ENCODE measurements around the gene KMO.

The KMO gene

GRCh38 chr1:241542199-241542907 lies 10.2 kb downstream of the KMO start:
- no peaks in the 10 kb centered on the region for H3K4me1 ChIP-seq (ENCODE audit: control insufficient read depth, insufficient read depth, low read length)
- no peak overlapping the region for H3K9ac ChIP-seq (ENCODE audit: low read length)
- no peaks in the 10 kb centered on the region for H3K36me3 ChIP-seq (ENCODE audit: control insufficient read depth, insufficient read depth, low read length)
- no peak overlapping the region for H3K4me3 ChIP-seq (ENCODE audit: low read depth, low read length)
- H3K9me3 ChIP-seq (ENCODE audit: control insufficient read depth, insufficient read depth, low read depth, low read length) = no peaks in the 10 kb centered on the region
- no peaks in the 10 kb centered on the region for H3K27me3 ChIP-seq (ENCODE audit: control insufficient read depth, insufficient read depth, low read length)
- no peak overlapping the region for H3K27ac ChIP-seq (ENCODE audit: low read depth, low read length)

DNA sequence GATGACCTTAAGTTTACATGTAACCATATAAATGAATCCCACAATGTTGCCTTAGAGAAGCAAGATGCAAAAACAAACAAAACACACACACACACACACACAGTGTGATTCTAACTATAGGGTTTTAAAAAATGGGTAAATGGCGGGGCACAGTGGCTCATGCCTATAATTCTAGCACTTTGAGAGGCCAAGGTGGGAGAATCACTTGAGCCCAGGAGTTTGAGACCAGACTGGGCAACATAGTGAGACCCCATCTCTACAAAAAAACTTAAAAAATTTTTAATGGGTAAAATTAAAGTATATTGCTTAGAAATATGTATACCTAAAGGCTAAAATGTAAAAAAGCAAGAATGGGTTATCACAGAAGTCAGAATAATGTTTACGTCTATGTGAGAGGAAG lies 15.8 kb downstream of the KMO start:
- H3K9ac ChIP-seq (ENCODE audit: low read length) = no peak overlapping the region
- H3K4me3 ChIP-seq (ENCODE audit: low read depth, low read length) = no peak overlapping the region
- H3K27me3 ChIP-seq (ENCODE audit: control insufficient read depth, insufficient read depth, low read length) = no peaks in the 10 kb centered on the region
- H3K36me3 ChIP-seq (ENCODE audit: control insufficient read depth, insufficient read depth, low read length) = no peaks in the 10 kb centered on the region
- H3K9me3 ChIP-seq (ENCODE audit: control insufficient read depth, insufficient read depth, low read depth, low read length) = no peaks in the 10 kb centered on the region
- no peak overlapping the region for H3K27ac ChIP-seq (ENCODE audit: low read depth, low read length)
- no peaks in the 10 kb centered on the region for H3K4me1 ChIP-seq (ENCODE audit: control insufficient read depth, insufficient read depth, low read length)

DNA sequence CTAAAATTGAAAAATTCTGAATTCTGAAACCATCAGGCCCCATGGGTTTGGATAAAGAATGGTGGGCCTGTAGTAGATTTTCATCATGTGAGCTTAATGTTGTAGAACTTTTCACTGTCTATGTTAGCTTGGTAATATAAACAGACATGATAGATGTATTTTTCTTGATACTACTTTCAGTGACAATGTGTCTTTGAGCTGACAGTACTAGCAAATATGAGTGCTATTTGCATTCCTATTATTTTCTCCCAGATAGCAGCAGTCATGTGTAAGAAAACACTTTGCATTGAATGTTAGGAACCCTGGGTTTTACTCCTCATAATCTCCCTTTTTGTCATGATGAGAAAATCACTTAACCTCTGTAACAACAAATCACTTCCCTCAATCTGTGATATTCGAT lies 18.1 kb downstream of the KMO start:
- no peaks in the 10 kb centered on the region for H3K4me1 ChIP-seq (ENCODE audit: control insufficient read depth, insufficient read depth, low read length)

DNA sequence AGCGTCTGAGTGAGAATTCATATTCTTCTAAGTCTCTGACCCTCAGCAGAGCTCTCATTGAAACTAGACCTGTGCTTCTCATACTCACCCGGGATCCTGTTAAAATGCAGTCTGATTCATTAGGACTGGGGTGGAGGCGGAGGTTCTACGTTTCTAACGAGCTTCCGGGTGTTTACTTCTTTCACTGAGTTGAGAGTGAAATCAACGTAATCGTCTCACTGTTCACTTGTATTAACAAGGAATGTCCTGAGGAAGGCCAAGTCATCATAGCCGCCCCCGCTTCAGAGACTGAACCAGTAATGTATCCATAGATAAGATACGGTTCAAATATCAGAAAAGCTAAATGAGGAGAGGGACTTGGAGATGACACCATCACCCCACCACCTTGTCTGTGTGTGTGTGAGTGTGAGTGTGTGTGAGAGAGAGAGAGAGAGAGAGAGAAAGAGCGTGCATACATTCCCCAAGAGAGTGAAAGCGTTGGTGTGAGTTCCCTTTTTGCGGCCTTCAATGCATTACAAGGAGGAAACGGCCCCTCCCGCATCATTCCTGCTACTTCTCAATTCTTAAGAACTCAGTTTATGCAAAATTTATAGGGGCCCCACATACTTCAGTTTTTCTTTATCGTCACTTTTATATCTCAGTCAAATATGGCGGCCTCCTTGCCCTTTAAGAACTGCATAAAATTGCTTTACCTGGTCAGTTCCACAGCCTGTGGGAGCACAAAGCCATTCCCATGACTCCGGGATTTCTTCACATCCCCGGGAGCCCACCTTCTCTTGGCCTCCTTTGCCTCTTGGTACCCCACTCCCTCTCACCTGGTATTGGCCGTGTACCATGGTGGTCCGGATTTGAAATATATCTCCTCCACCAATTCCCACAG lies 19.8 kb downstream of the KMO start:
- no peak overlapping the region for H3K27ac ChIP-seq (ENCODE audit: low read depth, low read length)
- no peaks in the 10 kb centered on the region for H3K4me1 ChIP-seq (ENCODE audit: control insufficient read depth, insufficient read depth, low read length)
- H3K4me3 ChIP-seq (ENCODE audit: low read depth, low read length) = no peak overlapping the region
- H3K27me3 ChIP-seq (ENCODE audit: control insufficient read depth, insufficient read depth, low read length) = no peaks in the 10 kb centered on the region
- H3K36me3 ChIP-seq (ENCODE audit: control insufficient read depth, insufficient read depth, low read length) = no peaks in the 10 kb centered on the region
- H3K9ac ChIP-seq (ENCODE audit: low read length) = no peak overlapping the region
- H3K9me3 ChIP-seq (ENCODE audit: control insufficient read depth, insufficient read depth, low read depth, low read length) = no peaks in the 10 kb centered on the region

More for the DNA sequence above, 18.1 kb downstream of the KMO start:
- Histone ChIP-seq H3K9ac (ENCODE audit: low read length) (no peak overlapping the region), H3K36me3 (ENCODE audit: control insufficient read depth, insufficient read depth, low read length) (no peaks in the 10 kb centered on the region), H3K27me3 (ENCODE audit: control insufficient read depth, insufficient read depth, low read length) (no peaks in the 10 kb centered on the region), H3K4me3 (ENCODE audit: low read depth, low read length) (no peak overlapping the region), H3K9me3 (ENCODE audit: control insufficient read depth, insufficient read depth, low read depth, low read length) (no peaks in the 10 kb centered on the region), H3K27ac (ENCODE audit: low read depth, low read length) (no peak overlapping the region)

DNA sequence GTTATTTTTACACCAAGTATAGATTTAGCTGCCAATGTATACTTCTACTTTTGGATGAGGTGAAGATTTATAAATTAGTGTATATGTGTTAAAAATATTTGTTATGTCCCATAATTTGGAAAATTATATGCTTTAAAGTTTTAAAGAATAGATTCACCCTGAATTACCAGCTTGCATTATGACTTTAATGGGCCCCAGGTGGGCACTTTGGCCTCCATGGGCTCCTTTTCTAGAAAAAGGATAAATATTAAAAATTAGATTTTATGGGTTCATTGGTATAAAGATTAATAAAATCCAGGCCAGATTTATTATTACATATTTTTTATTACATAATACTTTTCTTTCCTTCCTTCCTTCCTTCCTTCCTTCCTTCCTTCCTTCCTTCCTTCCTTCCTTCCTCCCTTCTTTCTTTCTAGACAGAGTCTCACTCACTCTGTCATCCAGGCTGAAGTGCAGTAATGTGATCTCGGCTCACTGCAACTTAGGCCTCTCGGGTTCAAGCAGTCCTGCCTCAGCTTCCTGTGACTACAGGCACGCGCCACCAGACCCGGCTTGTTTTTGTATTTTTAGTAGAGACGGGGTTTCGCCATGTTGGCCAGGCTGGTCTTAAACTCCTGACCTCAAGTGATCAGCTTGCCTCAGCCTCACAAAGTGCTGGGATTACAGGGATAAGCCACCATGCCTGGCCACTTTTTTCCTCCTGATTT lies 21.9 kb downstream of the KMO start:
- no peaks in the 10 kb centered on the region for H3K9me3 ChIP-seq (ENCODE audit: control insufficient read depth, insufficient read depth, low read depth, low read length)

DNA sequence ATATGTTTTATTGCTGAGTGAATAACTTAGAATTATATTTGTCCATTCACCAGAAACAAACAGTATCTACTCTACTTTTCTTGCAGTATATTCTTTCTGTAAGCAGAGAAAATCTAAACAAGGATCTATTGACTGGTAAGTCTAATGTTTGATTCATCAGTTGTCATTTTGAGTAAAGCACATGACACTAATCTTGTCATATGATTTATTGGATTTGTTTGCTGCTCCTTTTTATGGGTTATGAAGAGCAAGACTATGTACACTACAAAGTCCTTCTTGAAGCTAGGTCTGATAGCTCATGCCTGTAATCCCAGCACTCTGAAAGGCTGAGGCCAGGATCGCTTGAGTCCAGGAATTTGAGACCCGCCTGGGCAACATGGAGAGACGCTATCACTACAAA lies 23.3 kb downstream of the KMO start:
- no peaks in the 10 kb centered on the region for H3K9me3 ChIP-seq (ENCODE audit: control insufficient read depth, insufficient read depth, low read depth, low read length)
- H3K9ac ChIP-seq (ENCODE audit: low read length) = no peak overlapping the region
- no peaks in the 10 kb centered on the region for H3K27me3 ChIP-seq (ENCODE audit: control insufficient read depth, insufficient read depth, low read length)
- no peak overlapping the region for H3K4me3 ChIP-seq (ENCODE audit: low read depth, low read length)
- no peaks in the 10 kb centered on the region for H3K4me1 ChIP-seq (ENCODE audit: control insufficient read depth, insufficient read depth, low read length)
- H3K36me3 ChIP-seq (ENCODE audit: control insufficient read depth, insufficient read depth, low read length) = no peaks in the 10 kb centered on the region
- H3K27ac ChIP-seq (ENCODE audit: low read depth, low read length) = no peak overlapping the region

More for the DNA sequence above, 21.9 kb downstream of the KMO start:
- no peaks in the 10 kb centered on the region for H3K36me3 ChIP-seq (ENCODE audit: control insufficient read depth, insufficient read depth, low read length)
- H3K27ac ChIP-seq (ENCODE audit: low read depth, low read length) = no peak overlapping the region
- H3K4me1 ChIP-seq (ENCODE audit: control insufficient read depth, insufficient read depth, low read length) = no peaks in the 10 kb centered on the region
- no peak overlapping the region for H3K9ac ChIP-seq (ENCODE audit: low read length)
- H3K27me3 ChIP-seq (ENCODE audit: control insufficient read depth, insufficient read depth, low read length) = no peaks in the 10 kb centered on the region
- no peak overlapping the region for H3K4me3 ChIP-seq (ENCODE audit: low read depth, low read length)

DNA sequence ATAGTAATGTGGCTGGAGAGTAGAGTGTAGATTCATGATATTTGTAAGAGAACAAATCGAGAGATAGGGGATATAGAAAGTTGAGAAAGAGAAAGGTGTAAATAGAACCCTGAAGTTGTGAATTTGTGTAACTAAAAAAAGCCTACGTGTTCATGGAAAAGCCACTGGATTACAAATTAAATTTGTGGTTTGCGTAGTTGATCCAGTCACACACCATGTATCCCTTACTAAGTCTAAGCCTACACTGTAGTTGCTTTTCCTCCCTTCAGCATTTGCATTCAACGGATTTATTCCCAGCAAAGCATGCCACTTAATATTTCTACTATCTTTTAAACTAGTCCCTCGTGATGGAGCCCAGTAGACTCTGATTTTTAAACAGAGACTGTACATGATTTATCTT lies 24.9 kb downstream of the KMO start:
- no peak overlapping the region for H3K9ac ChIP-seq (ENCODE audit: low read length)
- H3K36me3 ChIP-seq (ENCODE audit: control insufficient read depth, insufficient read depth, low read length) = no peaks in the 10 kb centered on the region
- no peaks in the 10 kb centered on the region for H3K27me3 ChIP-seq (ENCODE audit: control insufficient read depth, insufficient read depth, low read length)
- no peak overlapping the region for H3K27ac ChIP-seq (ENCODE audit: low read depth, low read length)
- H3K4me1 ChIP-seq (ENCODE audit: control insufficient read depth, insufficient read depth, low read length) = no peaks in the 10 kb centered on the region
- no peaks in the 10 kb centered on the region for H3K9me3 ChIP-seq (ENCODE audit: control insufficient read depth, insufficient read depth, low read depth, low read length)
- no peak overlapping the region for H3K4me3 ChIP-seq (ENCODE audit: low read depth, low read length)

DNA sequence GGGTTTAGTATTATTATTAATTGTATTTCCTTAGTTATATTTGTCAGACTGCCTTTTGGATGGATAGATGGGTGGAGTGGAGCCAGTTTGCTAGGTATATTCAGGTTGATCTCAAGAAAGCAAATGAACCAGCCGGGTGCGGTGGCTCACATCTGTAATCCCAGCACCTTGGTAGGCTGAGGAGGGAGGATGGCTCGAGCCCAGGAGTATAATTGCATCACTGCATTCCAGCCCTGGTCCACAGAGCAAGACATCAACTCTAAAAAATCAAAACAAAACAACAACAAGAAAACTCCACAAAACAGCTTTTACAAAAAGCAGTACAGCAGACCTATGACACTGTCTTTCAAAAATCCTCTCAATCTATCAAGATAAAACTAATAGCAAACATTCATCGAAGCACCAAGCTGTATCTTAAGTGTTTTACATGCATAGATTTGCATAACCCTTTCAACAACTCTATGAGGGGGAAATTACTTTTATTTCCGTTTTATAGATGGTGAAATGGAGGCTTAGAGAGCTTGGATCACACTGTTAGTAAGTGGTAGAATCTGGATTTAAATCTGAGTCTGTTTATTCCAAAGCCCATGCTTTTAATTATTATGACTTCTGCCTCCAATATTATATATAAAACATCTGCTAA lies 25.5 kb downstream of the KMO start:
- Histone ChIP-seq H3K27me3 (ENCODE audit: control insufficient read depth, insufficient read depth, low read length) (no peaks in the 10 kb centered on the region), H3K4me1 (ENCODE audit: control insufficient read depth, insufficient read depth, low read length) (no peaks in the 10 kb centered on the region), H3K9ac (ENCODE audit: low read length) (no peak overlapping the region), H3K4me3 (ENCODE audit: low read depth, low read length) (no peak overlapping the region), H3K36me3 (ENCODE audit: control insufficient read depth, insufficient read depth, low read length) (no peaks in the 10 kb centered on the region), H3K27ac (ENCODE audit: low read depth, low read length) (no peak overlapping the region), H3K9me3 (ENCODE audit: control insufficient read depth, insufficient read depth, low read depth, low read length) (no peaks in the 10 kb centered on the region)

- no peaks in the 10 kb centered on the region for H3K4me1 ChIP-seq (ENCODE audit: control insufficient read depth, insufficient read depth, low read length)
- H3K36me3 ChIP-seq (ENCODE audit: control insufficient read depth, insufficient read depth, low read length) = no peaks in the 10 kb centered on the region
- H3K27ac ChIP-seq (ENCODE audit: low read depth, low read length) = no peak overlapping the region
- no peaks in the 10 kb centered on the region for H3K9me3 ChIP-seq (ENCODE audit: control insufficient read depth, insufficient read depth, low read depth, low read length)
- no peaks in the 10 kb centered on the region for H3K27me3 ChIP-seq (ENCODE audit: control insufficient read depth, insufficient read depth, low read length)
- H3K9ac ChIP-seq (ENCODE audit: low read length) = no peak overlapping the region
- H3K4me3 ChIP-seq (ENCODE audit: low read depth, low read length) = no peak overlapping the region
These were observed 28.1 kb downstream of the KMO start for GRCh38 chr1:241560146-241560848.

DNA sequence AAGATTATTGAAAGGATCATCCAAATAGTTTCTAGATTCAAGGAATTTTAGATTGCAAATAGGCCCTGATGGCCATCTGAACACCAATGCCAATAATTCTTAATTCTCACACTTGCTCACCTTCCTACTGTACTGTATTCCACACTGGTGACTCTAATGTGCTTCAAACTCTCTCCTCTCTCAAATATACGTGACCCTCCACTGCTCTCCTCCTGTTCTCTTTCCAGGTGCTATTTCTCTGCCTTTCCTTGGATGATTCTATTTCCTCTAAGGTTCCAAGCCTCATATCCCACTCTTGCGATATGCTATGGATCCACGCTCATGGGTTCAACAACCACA lies 28.6 kb downstream of the KMO start:
- Histone ChIP-seq H3K27me3 (ENCODE audit: control insufficient read depth, insufficient read depth, low read length) (no peaks in the 10 kb centered on the region), H3K36me3 (ENCODE audit: control insufficient read depth, insufficient read depth, low read length) (no peaks in the 10 kb centered on the region), H3K27ac (ENCODE audit: low read depth, low read length) (no peak overlapping the region), H3K4me3 (ENCODE audit: low read depth, low read length) (no peak overlapping the region), H3K4me1 (ENCODE audit: control insufficient read depth, insufficient read depth, low read length) (no peaks in the 10 kb centered on the region), H3K9ac (ENCODE audit: low read length) (no peak overlapping the region), H3K9me3 (ENCODE audit: control insufficient read depth, insufficient read depth, low read depth, low read length) (no peaks in the 10 kb centered on the region)
